ENCODE results near the gene MRPL12. TPM values are rescaled to one million over a fixed set of nuclear protein-coding genes. Genes with fewer than 3 reads are reported as not detected.

Gene MRPL12
- total and polyA plus RNA-seq, 12 donors: 24.0 to 159 (median 85.6) TPM

GRCh38 chr17:81717766-81718089 is 14.6 kb downstream of the MRPL12 start:
- H3K9me3 ChIP-seq (replicated peaks in 1 of 3): no peaks in the 10 kb centered on the region
- WGBS, 4 donors: 86 to 100% (median 97%) methylated on average over 6 to 9 of the region's 9 CpGs
- no peak for DNase-seq
- peaks cover 11 to 24% of the 10 kb centered on the region in 2 donors for H3K4me1 ChIP-seq (replicated peaks in 1 of 2)
- intact Hi-C loops (cut with DNase I): no loop called here
- H3K36me3 ChIP-seq (replicated peaks in 1 of 2): no peaks in the 10 kb centered on the region
- H3K4me3 ChIP-seq: no peak overlapping the region
- TF ChIP-seq, protein P1, sequence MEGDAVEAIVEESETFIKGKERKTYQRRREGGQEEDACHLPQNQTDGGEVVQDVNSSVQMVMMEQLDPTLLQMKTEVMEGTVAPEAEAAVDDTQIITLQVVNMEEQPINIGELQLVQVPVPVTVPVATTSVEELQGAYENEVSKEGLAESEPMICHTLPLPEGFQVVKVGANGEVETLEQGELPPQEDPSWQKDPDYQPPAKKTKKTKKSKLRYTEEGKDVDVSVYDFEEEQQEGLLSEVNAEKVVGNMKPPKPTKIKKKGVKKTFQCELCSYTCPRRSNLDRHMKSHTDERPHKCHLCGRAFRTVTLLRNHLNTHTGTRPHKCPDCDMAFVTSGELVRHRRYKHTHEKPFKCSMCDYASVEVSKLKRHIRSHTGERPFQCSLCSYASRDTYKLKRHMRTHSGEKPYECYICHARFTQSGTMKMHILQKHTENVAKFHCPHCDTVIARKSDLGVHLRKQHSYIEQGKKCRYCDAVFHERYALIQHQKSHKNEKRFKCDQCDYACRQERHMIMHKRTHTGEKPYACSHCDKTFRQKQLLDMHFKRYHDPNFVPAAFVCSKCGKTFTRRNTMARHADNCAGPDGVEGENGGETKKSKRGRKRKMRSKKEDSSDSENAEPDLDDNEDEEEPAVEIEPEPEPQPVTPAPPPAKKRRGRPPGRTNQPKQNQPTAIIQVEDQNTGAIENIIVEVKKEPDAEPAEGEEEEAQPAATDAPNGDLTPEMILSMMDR (IDR thresholded peaks at IDR 0.05): no peak
- TF ChIP-seq POLR2A (IDR thresholded peaks at IDR 0.05): no peak
- H3K27ac ChIP-seq: no peak overlapping the region
- H3K27me3 ChIP-seq: no peaks in the 10 kb centered on the region

- no peak for TF ChIP-seq POLR2A (IDR thresholded peaks at IDR 0.05)
- TF ChIP-seq, protein P1 (IDR thresholded peaks at IDR 0.05): no peak
- Histone ChIP-seq H3K36me3 (replicated peaks in 1 of 2) (no peaks in the 10 kb centered on the region), H3K4me3 (no peak overlapping the region), H3K27me3 (no peaks in the 10 kb centered on the region), H3K9me3 (replicated peaks in 1 of 3) (no peaks in the 10 kb centered on the region), H3K4me1 (replicated peaks in 1 of 2) (peaks cover 5 to 15% of the 10 kb centered on the region in 2 donors), H3K27ac (no peak overlapping the region)
- no peak for DNase-seq
- 87 to 96% (median 93%) methylated on average over 28 to 32 of the region's 33 CpGs for WGBS, 4 donors
- intact Hi-C loops (cut with DNase I): no loop called here
Measured at GRCh38 chr17:81719410-81720266, 16.5 kb downstream of the MRPL12 start.

- DNase-seq: peak in 1 of 7 donors; percentile 45
- TF ChIP-seq POLR2A (IDR thresholded peaks at IDR 0.05): no peak
- Histone ChIP-seq H3K27ac (no peak overlapping the region), H3K27me3 (no peaks in the 10 kb centered on the region), H3K36me3 (replicated peaks in 1 of 2) (no peaks in the 10 kb centered on the region), H3K9me3 (replicated peaks in 1 of 3) (no peaks in the 10 kb centered on the region), H3K4me1 (replicated peaks in 1 of 2) (peaks cover 5 to 15% of the 10 kb centered on the region in 2 donors), H3K4me3 (no peak overlapping the region)
- WGBS, 4 donors: 88 to 91% (median 88%) methylated on average over 18 to 33 of the region's 33 CpGs
- intact Hi-C loops (cut with DNase I): no loop called here
Measured at GRCh38 chr17:81720267-81721071, 17.3 kb downstream of the MRPL12 start.

- no peaks in the 10 kb centered on the region for H3K36me3 ChIP-seq (replicated peaks in 1 of 2)
- no peak for TF ChIP-seq POLR2A (IDR thresholded peaks at IDR 0.05)
- TF ChIP-seq, protein P1 (IDR thresholded peaks at IDR 0.05): no peak
- no peak overlapping the region for H3K4me3 ChIP-seq
- H3K27ac ChIP-seq: no peak overlapping the region
- peak in 6 of 7 donors; percentile 57 to 78 (median 66) for DNase-seq
- H3K27me3 ChIP-seq: no peaks in the 10 kb centered on the region
- H3K4me1 ChIP-seq (replicated peaks in 1 of 2): peaks cover 5 to 11% of the 10 kb centered on the region in 2 donors
- intact Hi-C loops (cut with DNase I): no loop called here
- WGBS, 4 donors: 38 to 51% (median 43%) methylated on average over 8 to 10 of the region's 10 CpGs
- H3K9me3 ChIP-seq (replicated peaks in 1 of 3): no peaks in the 10 kb centered on the region
Measured at GRCh38 chr17:81722184-81723120, 19.3 kb downstream of the MRPL12 start.
